PC-3 (cell line): ENCODE results near the gene DEPDC7. TPM values are rescaled to one million over a fixed set of nuclear protein-coding genes. Genes with fewer than 3 reads are reported as not detected.
A peak's percentile ranks its signal among the peaks of the same experiment; 100 is the strongest.

Experiments used
- ATAC-seq: fragments of 200-7000 bp; cut with Tn5 transposase; 2 replicates; pipeline ENCODE4 v1.9.1; 2020; ENCODE audit warnings: mild to moderate bottlenecking, moderate library complexity
- BruUV-seq: library from RNA; stranded (reverse); fragments of 400-500 nt; replicated peaks from 2 replicates; lab custom pipeline; 2021; lab: Mats Ljungman, UMichigan
- CTCF ChIA-PET: fragments of 300-600 bp; sonication (Branson Sonifier 250); formaldehyde crosslinking; loops from one replicate; lab custom pipeline; 2022; ENCODE audit warnings: antibody characterized with exemption; lab: Charles Lee
- POLR2A ChIA-PET: fragments of 300-600 bp; sonication (Branson Sonifier 250); formaldehyde crosslinking; loops from one replicate; lab custom pipeline; 2022; ENCODE audit warnings: antibody characterized with exemption; ENCODE audit not compliant: unreplicated experiment; lab: Charles Lee
- DNase-seq: peaks from one replicate; pipeline ENCODE4 v3.0.0-alpha.2; 2015
- H2AFZ ChIP-seq: fragments of 300-600 bp; sonication (generic); 2 replicates; pipeline ENCODE4 v1.6.0; 2016; ENCODE audit warnings: antibody characterized with exemption, low read length
- H3F3A ChIP-seq: fragments of 300-600 bp; sonication (generic); one replicate; pipeline ENCODE4 v1.6.0; 2017; ENCODE audit warnings: antibody characterized with exemption, low read length, control low read depth, mild to moderate bottlenecking; ENCODE audit not compliant: unreplicated experiment
- H3K27ac ChIP-seq: fragments of 300-600 bp; sonication (generic); 2 replicates; pipeline ENCODE4 v1.5.1; 2016; ENCODE audit warnings: mild to moderate bottlenecking, low read length
- H3K27me3 ChIP-seq: fragments of 300-600 bp; sonication (generic); 2 replicates; pipeline ENCODE4 v1.6.1; 2016; ENCODE audit warnings: low read length, mixed read lengths
- H3K36me3 ChIP-seq: fragments of 300-600 bp; sonication (generic); 2 replicates; pipeline ENCODE4 v1.6.1; 2016; ENCODE audit warnings: low read depth, mixed run types, low read length, mixed read lengths
- H3K4me1 ChIP-seq: fragments of 300-600 bp; sonication (generic); 2 replicates; pipeline ENCODE4 v1.5.1; 2016; ENCODE audit warnings: low read length; ENCODE audit not compliant: insufficient read depth
- H3K4me2 ChIP-seq: fragments of 300-600 bp; sonication (generic); 2 replicates; pipeline ENCODE4 v1.6.0; 2016; ENCODE audit warnings: low read length
- H3K4me3 ChIP-seq: fragments of 300-600 bp; sonication (generic); 2 replicates; pipeline ENCODE4 v1.5.1; 2016; ENCODE audit warnings: mild to moderate bottlenecking, low read length, mixed read lengths
- H3K79me2 ChIP-seq: fragments of 300-600 bp; sonication (generic); 2 replicates; pipeline ENCODE4 v1.6.1; 2017; ENCODE audit warnings: low read length, mixed read lengths
- H3K9ac ChIP-seq: fragments of 300-600 bp; sonication (generic); 2 replicates; pipeline ENCODE4 v1.6.0; 2016; ENCODE audit warnings: mild to moderate bottlenecking, low read length
- H3K9me2 ChIP-seq: fragments of 300-600 bp; sonication (generic); replicated peaks from 2 replicates; pipeline ENCODE4 v1.6.1; 2016; ENCODE audit warnings: mixed run types, low read length, mixed read lengths
- H3K9me3 ChIP-seq: fragments of 300-600 bp; sonication (generic); 2 replicates; pipeline ENCODE4 v1.6.1; 2016; ENCODE audit warnings: low read length, mixed read lengths
- H4K20me1 ChIP-seq: fragments of 300-600 bp; sonication (generic); 2 replicates; pipeline ENCODE4 v1.6.1; 2016; ENCODE audit warnings: low read length, mixed read lengths
- CTCF ChIP-seq: fragments of 300-600 bp; sonication (generic); conservative IDR thresholded peaks from 2 replicates; pipeline ENCODE4 v1.5.1; 2017; ENCODE audit warnings: antibody characterized with exemption, low read depth, mild to moderate bottlenecking, low read length
- EZH2 ChIP-seq: fragments of 300-600 bp; sonication (generic); IDR thresholded peaks from one replicate; pipeline ENCODE4 v1.6.1; 2017; ENCODE audit warnings: antibody characterized with exemption, mild to moderate bottlenecking, low read length; ENCODE audit not compliant: unreplicated experiment
- EZH2phosphoT487 ChIP-seq: fragments of 300-600 bp; sonication (generic); IDR thresholded peaks from 2 replicates; pipeline ENCODE4 v1.6.1; 2018; ENCODE audit warnings: mild to moderate bottlenecking, antibody characterized with exemption, low read length, borderline replicate concordance
- intact Hi-C: fragments of 100-400 bp; cut with micrococcal nuclease; formaldehyde crosslinking; loops from 2 replicates; pipeline ENCODE4 v1.9.0; 2023
- total RNA-seq: library from RNA; depleted of rRNA; stranded (reverse); fragments of >200 nt; gene quantifications from 2 replicates; pipeline ENCODE4 v1.2.3, GENCODE V29; 2014

Gene DEPDC7
- total RNA-seq, 1 experiment from 2014 or later = not detected

- TF ChIP-seq CTCF = no peak
- no peak for TF ChIP-seq EZH2
- TF ChIP-seq EZH2phosphoT487 = no peak
- no peaks in the 10 kb centered on the region for H3K9me2 ChIP-seq
- no peak overlapping the region for H3K9ac ChIP-seq
- H4K20me1 ChIP-seq = no peaks in the 10 kb centered on the region
- no peaks in the 10 kb centered on the region for H3K27me3 ChIP-seq
- no peak overlapping the region for H2AFZ ChIP-seq
- POLR2A ChIA-PET = no interaction called here
- no peak overlapping the region for H3K27ac ChIP-seq
- DNase-seq (no peak), ATAC-seq (no peak)
- 0 out of 2 replicates have a peak, but pooled peaks cover 2% of the 10 kb centered on the region for H3K4me1 ChIP-seq
- no peak overlapping the region for H3K4me2 ChIP-seq
- intact Hi-C loops = no loop called here
- H3K9me3 ChIP-seq = no peaks in the 10 kb centered on the region
- CTCF ChIA-PET = no interaction called here
- no peaks in the 10 kb centered on the region for H3K36me3 ChIP-seq
- no peak overlapping the region for H3K4me3 ChIP-seq
- H3K79me2 ChIP-seq = no peaks in the 10 kb centered on the region
- no peaks in the 10 kb centered on the region for H3F3A ChIP-seq
- no TSS peak for BruUV-seq
These were observed 9.7 kb upstream of the DEPDC7 start for GRCh38 chr11:33006010-33006409.

GRCh38 chr11:33013755-33014154 is 1.9 kb upstream of the DEPDC7 start:
- Histone ChIP-seq H3K36me3 (no peaks in the 10 kb centered on the region), H3K4me2 (no peak overlapping the region), H3K9me3 (no peaks in the 10 kb centered on the region), H3K27me3 (no peaks in the 10 kb centered on the region), H3K79me2 (no peaks in the 10 kb centered on the region), H3K9ac (no peak overlapping the region), H3K4me1 (peaks cover 24% of the 10 kb centered on the region), H4K20me1 (no peaks in the 10 kb centered on the region), H3K9me2 (no peaks in the 10 kb centered on the region), H3F3A (peaks cover 4% of the 10 kb centered on the region), H3K27ac (no peak overlapping the region), H3K4me3 (no peak overlapping the region), H2AFZ (no peak overlapping the region)
- TF ChIP-seq CTCF = no peak
- no TSS peak for BruUV-seq
- ChIA-PET CTCF (no interaction called here), POLR2A (no interaction called here)
- no peak for ATAC-seq
- intact Hi-C loops = no loop called here
- no peak for DNase-seq

- H3K4me2 ChIP-seq = no peak overlapping the region
- H4K20me1 ChIP-seq = no peaks in the 10 kb centered on the region
- no peak overlapping the region for H3K27ac ChIP-seq
- DNase-seq (peak; percentile 19), ATAC-seq (peak; percentile 48; the same call in 1 of the 2 replicates)
- no peaks in the 10 kb centered on the region for H3K9me3 ChIP-seq
- no TSS peak for BruUV-seq
- CTCF ChIA-PET = no interaction called here
- H3K79me2 ChIP-seq = no peaks in the 10 kb centered on the region
- no peaks in the 10 kb centered on the region for H3K36me3 ChIP-seq
- TF ChIP-seq EZH2 (no peak), EZH2phosphoT487 (no peak), CTCF (no peak)
- H3K4me1 ChIP-seq = peaks cover 15% of the 10 kb centered on the region
- peaks cover 3% of the 10 kb centered on the region for H3F3A ChIP-seq
- intact Hi-C loops = no loop called here
- no peak overlapping the region for H2AFZ ChIP-seq
- H3K9ac ChIP-seq = no peak overlapping the region
- no peaks in the 10 kb centered on the region for H3K27me3 ChIP-seq
- H3K9me2 ChIP-seq = no peaks in the 10 kb centered on the region
- POLR2A ChIA-PET = no interaction called here
- no peak overlapping the region for H3K4me3 ChIP-seq
These were observed 976 bp downstream of the DEPDC7 start for GRCh38 chr11:33016654-33017053.
